ENCODE data around the gene SORBS1. TPM values are rescaled to one million over a fixed set of nuclear protein-coding genes. Genes with fewer than 3 reads are reported as not detected.

SORBS1 gene
- total RNA-seq, 1 experiment from 2014 or later: 36.6 TPM

GRCh38 chr10:95530561-95530960 lies 30.6 kb downstream of the SORBS1 start:
- DNase-seq (ENCODE audit: low read depth, low spot score): no peak
- in situ Hi-C loops (cut with HindIII; ENCODE audit: low pct_unique_long_range_greater_than_20kb, low sequenced_read_pairs): no loop called here

GRCh38 chr10:95530029-95530428 lies 31.1 kb downstream of the SORBS1 start:
- DNase-seq (ENCODE audit: low read depth, low spot score): no peak
- in situ Hi-C loops (cut with HindIII; ENCODE audit: low pct_unique_long_range_greater_than_20kb, low sequenced_read_pairs): no loop called here

- in situ Hi-C loops (cut with HindIII; ENCODE audit: low pct_unique_long_range_greater_than_20kb, low sequenced_read_pairs): no loop called here
Observed at GRCh38 chr10:95526044-95526443, 35.1 kb downstream of the SORBS1 start.

GRCh38 chr10:95525033-95525418 lies 36.1 kb downstream of the SORBS1 start:
- DNase-seq (ENCODE audit: low read depth, low spot score): peak; percentile 25
- in situ Hi-C loops (cut with HindIII; ENCODE audit: low pct_unique_long_range_greater_than_20kb, low sequenced_read_pairs): no loop called here

More at GRCh38 chr10:95526044-95526443, 35.1 kb downstream of the SORBS1 start:
- DNase-seq (ENCODE audit: low read depth, low spot score): no peak

- no peak for DNase-seq (ENCODE audit: low read depth, low spot score)
- in situ Hi-C loops (cut with HindIII; ENCODE audit: low pct_unique_long_range_greater_than_20kb, low sequenced_read_pairs): no loop called here
Observed at GRCh38 chr10:95524358-95525032, 36.7 kb downstream of the SORBS1 start.

- in situ Hi-C loops (cut with HindIII; ENCODE audit: low pct_unique_long_range_greater_than_20kb, low sequenced_read_pairs): no loop called here
- DNase-seq (ENCODE audit: low read depth, low spot score): peak; percentile 41
Observed at GRCh38 chr10:95522117-95522516, 39.1 kb downstream of the SORBS1 start.

- no peak for DNase-seq (ENCODE audit: low read depth, low spot score)
- in situ Hi-C loops (cut with HindIII; ENCODE audit: low pct_unique_long_range_greater_than_20kb, low sequenced_read_pairs): no loop called here
Observed at GRCh38 chr10:95520617-95521016, 40.6 kb downstream of the SORBS1 start.

- DNase-seq (ENCODE audit: low read depth, low spot score): no peak
- in situ Hi-C loops (cut with HindIII; ENCODE audit: low pct_unique_long_range_greater_than_20kb, low sequenced_read_pairs): no loop called here
Observed at GRCh38 chr10:95518455-95519452, 42.4 kb downstream of the SORBS1 start.

GRCh38 chr10:95517536-95518454 lies 43.4 kb downstream of the SORBS1 start:
- no peak for DNase-seq (ENCODE audit: low read depth, low spot score)
- in situ Hi-C loops (cut with HindIII; ENCODE audit: low pct_unique_long_range_greater_than_20kb, low sequenced_read_pairs): no loop called here

GRCh38 chr10:95516774-95517373 lies 44.3 kb downstream of the SORBS1 start:
- in situ Hi-C loops (cut with HindIII; ENCODE audit: low pct_unique_long_range_greater_than_20kb, low sequenced_read_pairs): no loop called here
- no peak for DNase-seq (ENCODE audit: low read depth, low spot score)

GRCh38 chr10:95513941-95514392 lies 47.2 kb downstream of the SORBS1 start:
- in situ Hi-C loops (cut with HindIII; ENCODE audit: low pct_unique_long_range_greater_than_20kb, low sequenced_read_pairs): no loop called here
- no peak for DNase-seq (ENCODE audit: low read depth, low spot score)

GRCh38 chr10:95513008-95513589 lies 48.1 kb downstream of the SORBS1 start:
- in situ Hi-C loops (cut with HindIII; ENCODE audit: low pct_unique_long_range_greater_than_20kb, low sequenced_read_pairs): no loop called here
- no peak for DNase-seq (ENCODE audit: low read depth, low spot score)

GRCh38 chr10:95511314-95511713 lies 49.9 kb downstream of the SORBS1 start:
- in situ Hi-C loops (cut with HindIII; ENCODE audit: low pct_unique_long_range_greater_than_20kb, low sequenced_read_pairs): no loop called here
- DNase-seq (ENCODE audit: low read depth, low spot score): no peak

GRCh38 chr10:95509251-95509650 lies 51.9 kb downstream of the SORBS1 start:
- in situ Hi-C loops (cut with HindIII; ENCODE audit: low pct_unique_long_range_greater_than_20kb, low sequenced_read_pairs): no loop called here
- no peak for DNase-seq (ENCODE audit: low read depth, low spot score)

- in situ Hi-C loops (cut with HindIII; ENCODE audit: low pct_unique_long_range_greater_than_20kb, low sequenced_read_pairs): no loop called here
- DNase-seq (ENCODE audit: low read depth, low spot score): no peak
Observed at GRCh38 chr10:95508730-95509129, 52.4 kb downstream of the SORBS1 start.

- DNase-seq (ENCODE audit: low read depth, low spot score): no peak
- in situ Hi-C loops (cut with HindIII; ENCODE audit: low pct_unique_long_range_greater_than_20kb, low sequenced_read_pairs): no loop called here
Observed at GRCh38 chr10:95506056-95506737, 55.0 kb downstream of the SORBS1 start.
